ENCODE data around the gene FGF7.
"Not testable (repeated sequence)": the region's sequence is repeated elsewhere in the genome, so short reads cannot be mapped to it uniquely, and the experiment has no call there.

The FGF7 gene

GRCh38 chr15:49438962-49439631, 16.1 kb downstream of the FGF7 start:
- FAIRE-seq (no peak), DNase-seq (ENCODE audit: low spot score) (no peak)

- no peak for FAIRE-seq
- no peak for DNase-seq (ENCODE audit: low spot score)
Measured at GRCh38 chr15:49439678-49440395, 16.8 kb downstream of the FGF7 start.

GRCh38 chr15:49441356-49441755, 18.3 kb downstream of the FGF7 start:
- DNase-seq (ENCODE audit: low spot score) (no peak), FAIRE-seq (no peak)

- FAIRE-seq (no peak), DNase-seq (ENCODE audit: low spot score) (no peak)
Measured at GRCh38 chr15:49441816-49442215, 18.8 kb downstream of the FGF7 start.

- FAIRE-seq (no peak), DNase-seq (ENCODE audit: low spot score) (no peak)
Measured at GRCh38 chr15:49452595-49452994, 29.6 kb downstream of the FGF7 start.

GRCh38 chr15:49456166-49456565, 33.1 kb downstream of the FGF7 start:
- FAIRE-seq (no peak), DNase-seq (ENCODE audit: low spot score) (no peak)

GRCh38 chr15:49458145-49458544, 35.1 kb downstream of the FGF7 start:
- no peak for FAIRE-seq
- DNase-seq (ENCODE audit: low spot score), result no peak

GRCh38 chr15:49460411-49460941, 37.4 kb downstream of the FGF7 start:
- DNase-seq (ENCODE audit: low spot score), result no peak
- no peak for FAIRE-seq

GRCh38 chr15:49462232-49462844, 39.3 kb downstream of the FGF7 start:
- DNase-seq (ENCODE audit: low spot score) (no peak), FAIRE-seq (no peak)

- DNase-seq (ENCODE audit: low spot score) (no peak), FAIRE-seq (no peak)
Measured at GRCh38 chr15:49464522-49464921, 41.5 kb downstream of the FGF7 start.

- DNase-seq (ENCODE audit: low spot score), result no peak
- FAIRE-seq, result no peak
Measured at GRCh38 chr15:49466119-49466518, 43.1 kb downstream of the FGF7 start.

- DNase-seq (ENCODE audit: low spot score) (no peak), FAIRE-seq (no peak)
Measured at GRCh38 chr15:49467746-49468480, 44.9 kb downstream of the FGF7 start.

GRCh38 chr15:49468481-49468839, 45.4 kb downstream of the FGF7 start:
- FAIRE-seq, result no peak
- DNase-seq (ENCODE audit: low spot score), result no peak

GRCh38 chr15:49471248-49471647, 48.2 kb downstream of the FGF7 start:
- not testable (repeated sequence) for FAIRE-seq; DNase-seq (ENCODE audit: low spot score)

- no peak for DNase-seq (ENCODE audit: low spot score)
- FAIRE-seq, result no peak
Measured at GRCh38 chr15:49471733-49472132, 48.7 kb downstream of the FGF7 start.

- FAIRE-seq, result no peak
- DNase-seq (ENCODE audit: low spot score), result no peak
Measured at GRCh38 chr15:49472338-49472737, 49.3 kb downstream of the FGF7 start.

- peak; percentile 29 for FAIRE-seq
- no peak for DNase-seq (ENCODE audit: low spot score)
Measured at GRCh38 chr15:49473031-49473430, 50.0 kb downstream of the FGF7 start.

- not testable (repeated sequence) for FAIRE-seq; DNase-seq (ENCODE audit: low spot score)
Measured at GRCh38 chr15:49478021-49478420, 55.0 kb downstream of the FGF7 start.

- FAIRE-seq, result not testable (repeated sequence)
Measured at GRCh38 chr15:49478982-49479381, 55.9 kb downstream of the FGF7 start.

GRCh38 chr15:49485401-49485800, 62.4 kb downstream of the FGF7 start:
- DNase-seq (ENCODE audit: low spot score); FAIRE-seq: not testable (repeated sequence)

More at GRCh38 chr15:49478982-49479381, 55.9 kb downstream of the FGF7 start:
- DNase-seq (ENCODE audit: low spot score), result not testable (repeated sequence)

GRCh38 chr15:49490966-49491365, 67.9 kb downstream of the FGF7 start:
- no peak for FAIRE-seq
- DNase-seq (ENCODE audit: low spot score), result no peak

GRCh38 chr15:49492151-49492550, 69.1 kb downstream of the FGF7 start:
- DNase-seq (ENCODE audit: low spot score), result no peak
- FAIRE-seq, result no peak
